ENCODE results near the gene MDK.

MDK gene

GRCh38 chr11:46383974-46384701, 2.7 kb downstream of the MDK start:
- DNase-seq = no peak

- DNase-seq = no peak
Measured at GRCh38 chr11:46385169-46386004, 3.9 kb downstream of the MDK start.

- DNase-seq = no peak
Measured at GRCh38 chr11:46386005-46386578, 4.6 kb downstream of the MDK start.

DNA sequence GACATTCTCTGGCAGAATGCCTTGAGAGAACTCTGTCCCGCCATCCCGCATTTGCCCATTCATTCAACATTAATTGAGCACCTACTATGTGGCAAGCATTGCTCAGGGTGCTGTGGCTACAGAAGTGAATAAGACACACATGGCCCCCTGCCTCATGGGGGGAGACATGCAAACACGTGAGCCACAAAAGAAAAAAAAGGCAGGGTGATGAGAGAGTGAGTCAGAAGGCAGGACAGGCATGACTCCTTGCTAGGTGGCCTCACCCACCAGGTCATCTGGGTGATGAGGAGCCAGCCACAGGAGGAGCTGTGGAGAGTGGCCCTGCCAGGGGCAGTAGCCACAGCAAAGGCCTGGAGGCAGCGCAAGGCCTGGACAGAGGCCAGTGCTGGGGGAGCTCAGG, 5.2 kb downstream of the MDK start:
- no peak for DNase-seq

DNA sequence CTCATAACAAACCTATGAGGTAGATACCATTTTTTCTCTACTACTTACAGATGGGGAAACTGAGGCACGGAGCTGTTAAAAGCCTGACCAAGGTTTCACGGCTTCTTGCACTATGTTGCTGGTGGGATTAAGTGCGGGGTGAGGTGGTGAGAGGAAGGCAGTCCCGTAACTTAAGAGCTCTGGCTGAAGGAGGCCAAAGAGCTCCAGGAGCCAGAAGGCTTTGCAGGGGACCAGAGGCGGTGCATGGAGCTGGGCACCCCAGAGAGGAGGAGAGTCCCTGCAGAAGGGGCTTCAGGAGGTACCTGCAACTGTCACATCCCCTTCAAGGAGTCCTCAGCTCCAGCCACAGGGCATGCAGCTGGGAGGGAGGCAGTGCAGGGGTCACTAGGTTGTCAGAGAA, 6.0 kb downstream of the MDK start:
- DNase-seq = no peak

DNA sequence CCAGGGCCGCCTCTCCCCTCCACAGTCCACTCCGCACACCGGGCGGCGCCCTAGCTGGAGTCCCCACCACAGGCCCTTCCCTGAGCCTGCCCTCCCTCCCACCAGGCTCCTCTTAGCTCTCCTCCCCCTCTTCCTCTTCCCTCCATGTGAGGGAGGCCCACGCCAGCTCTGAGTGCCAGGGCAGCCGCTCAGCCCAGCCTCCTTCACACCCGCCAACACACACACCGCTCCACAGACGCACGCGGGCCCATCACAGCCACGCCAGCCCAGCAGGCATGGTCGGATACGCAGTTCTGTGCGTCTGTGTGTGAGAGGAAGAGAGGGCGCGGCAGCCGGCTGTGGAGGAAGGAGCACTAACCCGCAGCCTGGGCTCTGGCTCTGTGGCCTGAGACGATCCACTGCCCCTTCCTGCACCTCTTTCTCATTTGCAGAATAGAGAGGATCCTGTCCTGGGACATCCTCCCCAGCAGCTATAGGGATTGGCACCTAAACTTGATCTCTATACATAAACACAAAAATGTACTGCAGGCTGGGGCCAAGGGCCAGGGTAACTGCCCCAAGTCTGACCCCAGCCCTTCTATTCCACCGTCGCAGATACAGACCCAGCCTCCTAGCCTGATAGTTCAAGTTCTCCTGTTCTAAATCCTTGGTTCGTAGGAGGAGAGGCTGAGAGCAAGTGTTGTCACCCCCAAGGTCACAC, 6.6 kb downstream of the MDK start:
- DNase-seq = no peak

DNA sequence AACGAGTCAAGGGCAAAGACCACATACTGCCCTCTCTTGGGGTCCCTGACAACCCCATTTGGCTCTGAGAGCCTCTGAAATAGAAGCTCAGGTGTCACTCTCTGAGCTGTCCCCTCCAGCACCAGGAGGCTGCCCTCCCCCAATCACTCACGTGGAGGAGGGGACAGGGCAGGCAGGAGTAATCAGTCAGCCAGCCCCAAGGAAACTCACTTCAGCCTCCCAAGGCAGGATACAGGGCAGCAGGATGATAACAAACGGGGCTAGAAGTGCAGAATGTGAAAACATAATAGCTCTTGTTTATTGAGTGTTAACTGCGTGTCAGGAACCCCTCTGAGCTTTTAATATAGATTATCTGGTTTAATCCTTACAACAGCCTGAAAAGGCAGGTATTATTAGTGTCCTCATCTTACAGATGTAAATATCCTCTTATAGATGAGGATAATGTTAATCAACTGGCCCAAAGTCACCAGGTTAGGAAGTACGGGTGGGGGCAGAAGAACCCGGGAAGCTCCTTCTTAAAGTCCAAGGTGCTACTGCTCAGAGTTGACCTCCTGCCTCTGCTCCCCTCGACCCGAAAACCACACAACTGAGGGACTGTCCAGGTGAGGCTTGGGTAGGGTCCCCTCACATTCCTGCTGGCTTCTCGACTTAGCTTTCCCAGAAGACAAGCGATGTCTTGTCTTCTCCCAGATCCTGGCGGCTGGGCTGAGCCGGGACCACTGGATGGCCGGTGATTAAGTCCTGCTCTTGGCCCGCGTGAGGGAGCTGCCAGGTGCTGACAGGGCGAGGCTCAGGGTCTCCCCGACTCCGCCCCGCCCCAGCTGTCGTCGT, 7.4 kb downstream of the MDK start:
- no peak for DNase-seq

- DNase-seq = peak; percentile 29 to 33
Measured at GRCh38 chr11:46389450-46390330, 8.2 kb downstream of the MDK start.

GRCh38 chr11:46390331-46391171, 9.1 kb downstream of the MDK start:
- no peak for DNase-seq

DNA sequence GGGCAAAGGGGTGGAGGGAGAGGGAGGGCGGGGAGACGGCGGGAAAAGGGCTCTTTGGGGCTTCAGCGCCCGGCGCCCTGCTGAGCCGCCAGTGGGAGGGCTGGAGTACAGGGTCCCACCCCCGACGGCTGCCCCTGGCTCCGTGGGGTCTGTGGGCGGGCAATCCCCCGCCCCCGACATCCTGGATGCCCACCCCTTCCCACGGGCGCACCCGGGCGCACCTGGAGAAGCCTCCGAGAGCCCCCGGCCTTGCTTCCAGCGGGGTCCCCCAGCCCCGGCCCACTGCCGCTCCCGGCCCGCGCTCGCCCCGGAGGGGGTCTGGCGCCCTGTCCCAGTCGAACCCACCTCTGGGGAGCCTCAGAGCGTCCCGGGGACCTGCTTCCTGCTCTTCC, 9.7 kb downstream of the MDK start:
- DNase-seq = no peak

GRCh38 chr11:46391578-46392420, 10.3 kb downstream of the MDK start, which contains the start of gene CHRM4:
Gene CHRM4, minus strand, starts transcription at chr11:46391776. Its CDS starts 5,219 bp downstream, at chr11:46386557.
- no peak for DNase-seq

DNA sequence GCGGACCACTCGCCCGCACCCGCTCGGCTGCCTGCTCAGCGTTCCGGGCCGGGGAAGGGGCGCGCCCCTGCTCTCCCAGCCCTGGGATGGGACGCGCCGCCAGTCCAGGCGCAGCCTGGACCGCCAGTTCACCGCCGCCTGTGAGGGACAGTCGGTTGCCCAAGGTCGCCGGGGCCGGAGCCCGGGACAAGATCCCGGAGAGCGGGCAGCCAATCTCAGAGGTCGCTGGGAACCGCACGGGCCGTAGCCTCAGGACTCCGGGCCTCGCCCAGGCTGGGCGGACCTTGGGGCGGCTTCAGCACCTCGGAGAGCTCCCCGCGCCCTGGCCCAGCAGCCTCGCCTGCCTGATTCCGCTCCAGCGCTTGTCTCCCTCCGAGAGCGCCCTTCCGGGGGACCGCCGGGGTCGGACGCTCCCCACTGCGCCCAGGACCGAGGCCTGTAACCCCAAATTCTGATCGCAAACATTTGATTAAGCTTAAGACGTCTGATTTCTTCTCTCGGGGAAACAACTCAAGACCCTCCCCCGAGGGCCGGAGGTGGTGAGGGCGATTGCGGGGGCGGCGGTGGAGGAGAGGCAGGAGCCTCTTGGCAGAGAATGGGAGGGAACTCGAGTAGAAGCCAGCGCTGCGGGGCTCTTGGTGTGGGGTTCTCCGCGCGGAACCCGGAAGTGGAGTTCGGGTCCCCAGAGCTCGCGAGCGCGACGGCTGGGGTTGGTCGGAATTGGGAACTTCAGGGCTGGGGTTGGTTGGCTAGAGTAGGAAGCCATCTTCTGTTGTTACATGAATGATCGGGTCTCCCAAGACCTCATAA, 11.2 kb downstream of the MDK start:
- peak; percentile 64 for DNase-seq

DNA sequence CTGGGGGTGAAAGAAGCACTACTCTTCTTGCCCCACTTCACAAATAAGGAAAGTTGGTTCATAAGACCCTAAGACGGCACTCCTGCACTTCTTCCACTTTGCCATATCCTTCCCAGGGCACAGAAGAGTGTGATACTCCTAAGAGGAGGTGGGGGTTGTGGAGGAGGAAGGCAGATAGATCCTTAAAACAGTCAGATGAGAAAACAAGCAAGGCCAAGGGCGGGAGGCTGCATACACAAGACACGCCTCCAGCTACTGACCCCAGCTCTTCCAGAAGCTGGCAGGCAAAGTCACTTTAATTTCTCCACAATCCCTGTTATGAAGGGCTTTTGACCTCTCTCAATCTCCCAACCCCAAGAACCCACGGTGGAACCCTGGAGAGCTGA, 11.8 kb downstream of the MDK start:
- DNase-seq = no peak

DNA sequence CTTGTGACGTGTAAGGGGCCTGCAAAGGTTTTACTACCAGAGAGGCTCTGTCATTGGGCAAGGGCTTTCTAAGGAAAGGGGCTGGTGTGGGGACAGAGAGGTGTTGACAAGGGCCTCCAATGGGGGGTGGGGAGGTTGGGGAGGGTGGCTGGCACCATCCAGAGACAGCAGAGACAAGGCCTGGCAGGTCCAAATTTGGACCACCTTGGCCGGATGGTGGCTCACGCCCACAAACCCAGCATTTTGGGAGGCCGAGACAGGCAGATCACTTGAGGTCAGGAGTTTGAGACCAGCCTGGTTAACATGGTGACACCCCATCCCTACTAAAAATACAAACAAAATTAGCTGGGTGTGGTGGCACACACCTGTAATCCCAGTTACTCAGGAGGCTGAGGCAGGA, 12.3 kb downstream of the MDK start:
- DNase-seq = no peak

GRCh38 chr11:46397526-46397925, 16.1 kb downstream of the MDK start:
- no peak for DNase-seq

- DNase-seq = no peak
Measured at GRCh38 chr11:46402957-46403902, 21.8 kb downstream of the MDK start.

GRCh38 chr11:46404476-46405017, 23.1 kb downstream of the MDK start:
- no peak for DNase-seq

All from activated CD4-positive, alpha-beta T cell treated with anti-CD3 and anti-CD28 coated beads for 4 hours (primary cell).